IPS-18c (cell line): Measurements from ENCODE around the gene PIAS2.

Source experiments
- H3K4me3 ChIP-seq: 2 replicates; pipeline ENCODE4 v1.7.0; 2013; ENCODE audit warnings: low read depth, mild to moderate bottlenecking, low read length, moderate library complexity; ENCODE audit not compliant: insufficient read depth
- H3K9me3 ChIP-seq: one replicate; pipeline ENCODE4 v1.6.1; 2013; ENCODE audit warnings: mild to moderate bottlenecking, low read length, moderate library complexity; ENCODE audit not compliant: control insufficient read depth, insufficient read depth

PIAS2 gene

GRCh38 chr18:46916551-46917107 lies 678 bp downstream of the PIAS2 start:
- Histone ChIP-seq H3K4me3 (peak overlapping the region; percentile 45), H3K9me3 (no peaks in the 10 kb centered on the region)

- Histone ChIP-seq H3K4me3 (peak overlapping the region; percentile 45), H3K9me3 (no peaks in the 10 kb centered on the region)
These were observed 1.3 kb downstream of the PIAS2 start for GRCh38 chr18:46915800-46916550.

GRCh38 chr18:46910856-46911255 lies 6.5 kb downstream of the PIAS2 start:
- Histone ChIP-seq H3K9me3 (no peaks in the 10 kb centered on the region), H3K4me3 (no peak overlapping the region)

- Histone ChIP-seq H3K4me3 (no peak overlapping the region), H3K9me3 (no peaks in the 10 kb centered on the region)
These were observed 7.8 kb downstream of the PIAS2 start for GRCh38 chr18:46909497-46909896.

- H3K9me3 ChIP-seq: no peaks in the 10 kb centered on the region
- H3K4me3 ChIP-seq: no peak overlapping the region
These were observed 13.9 kb downstream of the PIAS2 start for GRCh38 chr18:46903406-46903805.

GRCh38 chr18:46899274-46899948 lies 17.9 kb downstream of the PIAS2 start:
- H3K9me3 ChIP-seq: no peaks in the 10 kb centered on the region
- no peak overlapping the region for H3K4me3 ChIP-seq

- H3K9me3 ChIP-seq: no peaks in the 10 kb centered on the region
- no peak overlapping the region for H3K4me3 ChIP-seq
These were observed 23.2 kb downstream of the PIAS2 start for GRCh38 chr18:46894124-46894523.

GRCh38 chr18:46893360-46893759 lies 23.9 kb downstream of the PIAS2 start:
- Histone ChIP-seq H3K9me3 (peaks cover 4% of the 10 kb centered on the region), H3K4me3 (no peak overlapping the region)

GRCh38 chr18:46892842-46893241 lies 24.5 kb downstream of the PIAS2 start:
- Histone ChIP-seq H3K4me3 (no peak overlapping the region), H3K9me3 (peaks cover 5% of the 10 kb centered on the region)

GRCh38 chr18:46891742-46892214 lies 25.5 kb downstream of the PIAS2 start:
- Histone ChIP-seq H3K4me3 (no peak overlapping the region), H3K9me3 (peaks cover 8% of the 10 kb centered on the region)

GRCh38 chr18:46888965-46889364 lies 28.3 kb downstream of the PIAS2 start:
- H3K9me3 ChIP-seq: peaks cover 8% of the 10 kb centered on the region
- no peak overlapping the region for H3K4me3 ChIP-seq

GRCh38 chr18:46886893-46887292 lies 30.4 kb downstream of the PIAS2 start:
- Histone ChIP-seq H3K4me3 (no peak overlapping the region), H3K9me3 (peaks cover 8% of the 10 kb centered on the region)

- H3K4me3 ChIP-seq: no peak overlapping the region
These were observed 34.1 kb downstream of the PIAS2 start for GRCh38 chr18:46883180-46883579.

GRCh38 chr18:46877329-46877987 lies 39.8 kb downstream of the PIAS2 start:
- peaks cover 23% of the 10 kb centered on the region for H3K9me3 ChIP-seq
- no peak overlapping the region for H3K4me3 ChIP-seq

More at GRCh38 chr18:46883180-46883579, 34.1 kb downstream of the PIAS2 start:
- H3K9me3 ChIP-seq: peaks cover 11% of the 10 kb centered on the region

- Histone ChIP-seq H3K9me3 (peaks cover 20% of the 10 kb centered on the region), H3K4me3 (peak overlapping the region; percentile 4; the same call in 1 of the 2 replicates)
These were observed 49.0 kb downstream of the PIAS2 start for GRCh38 chr18:46868169-46868921.

GRCh38 chr18:46867367-46868143 lies 49.8 kb downstream of the PIAS2 start:
- no peak overlapping the region for H3K4me3 ChIP-seq
- peaks cover 16% of the 10 kb centered on the region for H3K9me3 ChIP-seq
